HG02970 (cell line): ENCODE data around the gene SLC43A1.

Experiments used
- ATAC-seq: cut with Tn5 transposase; IDR thresholded peaks from one replicate; pipeline ENCODE4 v1.9.1; 2021; ENCODE audit warnings: mild to moderate bottlenecking, moderate library complexity, moderate number of reproducible peaks; ENCODE audit not compliant: unreplicated experiment, low FRiP score

The SLC43A1 gene

DNA sequence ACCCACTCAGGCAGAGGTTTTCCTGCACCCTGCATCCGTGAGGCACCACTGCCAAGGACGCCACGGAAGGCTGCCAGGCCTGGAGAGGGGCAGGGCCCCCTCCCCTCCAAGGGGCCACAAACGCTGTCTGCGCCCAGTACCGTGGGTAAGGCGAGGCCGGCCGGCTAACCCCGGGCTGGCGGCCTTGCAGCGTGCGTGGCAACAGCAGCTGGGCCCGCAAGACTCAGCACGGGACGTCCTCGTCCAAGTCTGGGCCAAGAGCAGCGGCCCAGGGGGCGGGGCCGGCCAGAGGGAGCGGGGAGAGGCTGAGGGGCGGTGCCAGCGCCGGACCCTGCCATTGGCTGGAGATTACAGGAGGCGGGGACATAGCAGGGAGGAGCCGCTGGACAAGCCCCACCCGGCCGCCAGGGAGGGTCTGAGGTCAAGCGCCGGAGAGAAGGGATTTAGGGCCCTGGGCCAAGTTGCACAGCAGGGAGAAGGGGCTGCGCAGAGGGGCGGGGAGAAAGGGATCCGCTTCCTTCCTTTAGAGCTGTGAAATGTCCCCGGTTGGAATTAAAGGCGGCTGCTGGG, 16.0 kb downstream of the SLC43A1 start:
- ATAC-seq, result peak; percentile 53

DNA sequence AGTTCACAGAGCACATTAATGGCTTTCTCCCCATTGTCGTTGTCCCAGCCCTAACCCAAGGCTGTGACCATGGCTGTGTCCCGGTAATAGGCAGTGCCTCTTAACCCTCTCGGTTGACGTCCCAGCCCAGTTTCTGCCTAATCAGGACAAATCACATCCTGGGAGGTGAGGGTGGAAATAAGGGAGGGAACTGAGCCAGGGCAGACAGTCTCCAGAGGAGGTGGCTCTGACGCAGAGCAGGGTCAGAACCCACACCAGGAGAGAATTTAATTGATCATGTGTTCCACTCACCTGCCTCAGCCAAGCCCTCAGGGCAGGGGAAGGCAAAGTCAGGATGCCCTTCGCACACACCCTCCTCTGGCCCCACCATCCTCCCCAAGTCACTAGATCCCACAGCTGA, 17.0 kb downstream of the SLC43A1 start:
- no peak for ATAC-seq

DNA sequence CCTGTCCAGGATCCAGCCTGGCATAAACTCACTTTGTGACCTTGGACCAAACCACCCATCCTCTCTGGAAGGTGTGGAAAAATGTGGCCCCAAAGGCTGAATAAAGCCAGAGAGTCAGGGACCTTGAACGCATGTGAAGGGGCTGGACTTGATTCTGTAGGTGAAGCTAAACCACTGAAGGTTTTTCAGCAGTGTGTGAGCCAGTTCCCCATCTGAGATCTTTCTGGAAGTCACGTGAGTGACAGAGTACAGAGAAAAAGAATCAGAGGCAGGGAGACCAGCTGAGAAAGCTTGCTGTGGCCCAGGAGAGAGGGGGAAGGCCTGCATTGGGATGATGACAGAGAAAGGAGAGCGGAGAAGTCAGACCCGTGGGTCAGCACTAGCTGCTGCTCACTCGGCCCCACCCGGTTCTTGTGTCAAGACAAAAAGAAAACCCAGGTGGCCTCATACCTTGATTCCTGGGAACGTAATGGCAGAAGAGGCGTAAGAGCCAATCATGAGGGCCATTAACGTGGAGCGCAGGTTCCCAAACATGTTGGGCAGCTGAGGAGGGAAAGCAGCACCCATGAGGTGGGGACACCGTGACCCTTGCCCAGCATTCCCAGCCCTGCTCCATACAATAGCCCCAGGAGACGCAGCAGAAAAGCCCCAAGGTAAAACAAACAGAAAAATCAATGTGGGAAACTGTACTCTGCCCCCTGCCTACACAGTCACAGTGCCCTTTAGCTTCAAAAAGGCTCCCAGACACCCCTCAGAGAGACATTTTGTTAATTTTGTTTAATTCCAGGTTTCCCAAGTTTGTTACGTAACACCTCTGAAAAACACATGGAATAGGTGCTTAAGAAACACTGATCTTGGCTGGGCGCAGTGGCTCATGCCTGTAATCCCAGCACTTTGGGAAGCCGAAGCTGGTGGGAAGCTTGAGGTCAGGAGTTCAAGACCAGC, 17.9 kb downstream of the SLC43A1 start:
- no peak for ATAC-seq

DNA sequence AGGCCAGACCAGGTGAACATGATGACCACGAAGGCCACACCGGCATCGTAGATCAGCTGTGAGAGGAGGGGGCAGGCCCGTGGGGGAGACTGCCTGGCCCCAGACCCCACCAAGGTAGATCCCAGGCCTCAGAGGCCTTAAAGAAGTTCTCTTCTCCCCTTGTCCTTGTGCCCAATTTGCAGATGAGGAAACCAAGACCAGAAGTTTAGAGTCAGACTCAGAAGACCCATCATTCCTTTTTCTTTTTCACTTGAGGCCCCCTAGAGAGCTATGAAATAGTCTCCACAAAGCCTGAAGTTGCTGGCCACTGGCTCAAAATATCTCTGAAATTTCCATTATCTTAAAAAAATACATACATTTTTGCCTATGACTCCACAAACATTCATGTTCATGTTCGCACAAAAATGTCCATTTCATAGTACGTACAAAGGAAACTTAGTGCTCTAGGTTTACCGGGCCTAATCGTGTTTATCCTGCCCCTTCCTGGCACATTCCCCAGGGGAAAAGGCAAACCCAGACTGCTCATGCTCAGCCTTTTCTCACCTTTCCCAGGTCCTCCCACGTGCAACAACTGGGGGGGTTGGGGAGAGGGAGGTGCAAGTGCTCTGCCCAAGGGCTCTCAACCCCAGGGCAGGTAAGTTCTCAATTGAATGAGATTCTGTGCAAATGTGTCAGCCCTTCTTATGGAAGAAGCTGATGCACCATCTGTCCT, 19.2 kb downstream of the SLC43A1 start:
- no peak for ATAC-seq

DNA sequence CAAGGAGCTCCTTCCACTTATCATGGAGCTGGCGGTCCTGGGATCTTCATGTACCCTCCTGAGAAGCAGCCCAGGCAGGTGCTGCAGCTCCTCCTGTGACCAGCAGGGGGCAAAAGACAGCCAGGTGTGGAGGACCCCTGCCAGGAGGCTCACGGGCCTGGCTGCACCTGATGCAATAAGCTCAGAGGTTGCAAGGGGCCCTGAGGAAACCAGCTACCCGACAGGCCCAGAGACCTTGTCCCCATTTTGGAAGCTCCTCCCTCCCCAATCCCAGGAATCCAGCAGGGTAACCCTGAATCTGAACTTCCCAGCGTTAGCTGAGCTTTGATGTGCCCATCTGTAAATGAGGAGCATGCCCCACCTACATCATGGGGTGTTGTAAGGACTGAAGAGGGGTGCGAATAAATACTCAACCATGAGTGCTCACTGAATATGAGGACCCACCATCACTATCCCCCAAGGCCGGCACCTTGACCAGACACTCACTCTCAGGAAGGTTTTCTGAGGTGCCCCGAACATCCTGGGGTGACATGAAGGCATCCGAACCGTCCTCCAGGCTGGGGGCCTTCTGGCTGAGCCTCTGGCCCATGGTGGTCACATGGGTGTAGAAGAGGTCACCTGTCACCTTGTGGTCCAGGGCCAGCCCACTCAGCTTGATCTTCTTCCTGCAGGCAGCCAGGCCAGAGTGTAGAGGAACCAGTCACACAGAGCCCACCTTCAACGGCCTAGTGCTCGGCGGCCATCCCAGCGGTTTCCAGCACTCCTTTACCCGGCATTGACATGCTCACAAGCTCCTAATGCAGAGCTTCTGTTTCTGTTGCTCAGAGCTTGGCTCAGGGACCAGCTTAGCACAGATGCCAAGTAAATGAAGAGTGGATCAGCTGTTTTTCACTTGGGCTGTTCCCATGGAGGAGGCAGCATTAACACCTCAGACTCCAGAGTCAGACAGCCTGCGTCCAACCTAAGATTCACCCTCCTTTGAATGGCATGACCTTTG, 21.7 kb downstream of the SLC43A1 start:
- ATAC-seq, result no peak

DNA sequence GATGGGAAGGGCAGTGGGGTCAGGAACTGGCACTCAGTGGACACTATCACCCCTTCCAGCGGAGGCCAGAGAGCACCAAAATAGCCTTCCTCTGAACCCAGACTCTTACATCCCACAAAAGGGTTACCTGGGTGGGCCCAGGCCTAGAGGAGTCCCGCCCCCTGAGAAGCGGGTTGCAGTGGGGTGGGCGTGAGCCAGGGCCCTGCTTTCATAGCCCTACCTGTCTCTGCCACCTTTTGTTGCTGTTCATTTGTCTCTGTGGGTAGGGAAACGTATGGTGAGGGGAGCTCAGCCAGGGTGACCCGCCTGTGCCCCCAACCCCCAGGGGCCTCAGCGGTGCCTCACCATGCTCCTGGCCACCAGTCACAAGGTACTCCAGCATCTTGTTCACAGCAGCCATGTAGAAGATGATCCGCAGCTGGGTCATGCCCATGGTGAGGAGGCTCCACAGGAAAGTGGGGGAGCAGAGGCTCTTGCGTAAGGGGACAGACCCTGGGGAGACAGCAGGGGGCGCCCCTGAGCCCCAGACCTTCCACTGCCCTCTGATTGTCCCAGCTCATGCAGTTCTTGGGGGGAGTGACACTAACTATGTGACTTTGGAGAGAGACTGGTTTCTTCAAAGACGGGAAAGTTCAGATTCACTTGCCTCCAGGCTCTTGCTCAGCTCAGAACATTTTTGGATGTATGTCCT, 24.0 kb downstream of the SLC43A1 start:
- ATAC-seq, result no peak

DNA sequence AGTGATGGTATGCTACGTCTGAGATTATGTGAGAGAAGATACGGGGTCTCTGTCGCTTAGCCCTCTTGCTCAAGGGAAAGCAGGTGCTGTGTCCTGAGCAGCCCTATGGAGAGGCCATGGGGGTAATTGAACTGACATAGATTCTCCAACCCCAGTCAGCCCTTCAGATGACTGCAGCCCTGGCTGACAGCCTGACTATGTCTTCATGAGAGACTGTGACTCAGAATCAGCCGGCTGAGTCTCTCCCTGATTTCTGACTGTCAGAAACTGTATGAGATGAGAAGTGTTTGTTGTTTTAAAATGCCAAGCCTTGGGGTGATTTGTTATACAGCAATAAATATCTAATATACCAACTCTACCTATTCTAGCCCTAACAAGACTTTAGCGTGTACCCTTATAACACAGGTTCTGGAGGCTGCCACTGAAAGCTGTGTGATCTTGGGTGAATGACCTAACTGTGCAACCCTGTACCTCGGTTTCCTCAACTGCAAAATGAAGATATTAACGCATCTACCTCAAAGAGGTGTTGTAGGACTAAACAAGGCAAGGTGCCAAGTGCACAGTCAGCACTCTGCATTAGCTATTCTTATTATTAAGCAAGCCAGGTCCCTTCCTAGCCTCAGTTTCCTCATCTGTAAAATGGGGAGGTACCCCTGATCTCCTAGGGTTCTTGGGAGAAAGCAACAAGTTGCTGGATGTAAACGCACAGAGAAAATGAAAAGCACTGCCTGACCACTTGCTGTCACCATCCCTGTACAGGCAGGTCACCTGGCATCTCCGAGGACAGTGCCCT, 24.9 kb downstream of the SLC43A1 start:
- ATAC-seq, result no peak

DNA sequence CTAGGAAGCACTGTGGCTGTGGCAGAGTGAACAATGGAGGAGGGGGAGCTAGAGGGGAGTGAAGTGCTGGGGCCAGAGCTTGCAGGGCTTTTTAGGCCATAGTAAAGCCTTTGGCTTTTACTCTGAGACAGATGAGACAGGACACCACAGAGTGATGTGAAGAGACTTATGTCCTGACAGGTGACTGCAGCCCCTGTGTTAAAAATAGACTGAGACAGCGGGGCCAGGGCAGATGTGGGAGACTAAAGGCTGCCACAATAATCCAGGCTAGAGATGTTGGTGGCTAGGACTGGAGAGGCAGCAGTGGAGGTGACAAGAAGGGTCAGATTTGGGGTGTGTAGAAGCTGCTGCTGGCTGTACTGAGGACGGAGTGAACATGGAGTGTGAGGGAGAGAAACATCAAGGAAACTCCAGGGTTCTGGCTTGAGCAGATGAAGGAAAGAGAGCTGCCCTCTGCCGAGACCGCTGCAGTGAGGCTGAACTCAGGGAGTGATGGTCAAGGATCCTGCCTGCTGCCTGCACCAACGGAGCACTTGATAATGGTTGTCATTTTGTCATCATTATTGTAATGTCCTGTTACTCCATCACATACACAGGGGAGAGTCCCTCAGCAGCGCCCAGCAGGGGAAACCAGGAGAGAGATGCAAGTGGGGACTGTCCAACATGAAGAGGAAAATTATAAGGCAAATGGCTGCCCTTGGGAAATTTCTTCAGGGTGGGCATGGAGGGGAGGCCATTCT, 27.4 kb downstream of the SLC43A1 start:
- ATAC-seq, result no peak

DNA sequence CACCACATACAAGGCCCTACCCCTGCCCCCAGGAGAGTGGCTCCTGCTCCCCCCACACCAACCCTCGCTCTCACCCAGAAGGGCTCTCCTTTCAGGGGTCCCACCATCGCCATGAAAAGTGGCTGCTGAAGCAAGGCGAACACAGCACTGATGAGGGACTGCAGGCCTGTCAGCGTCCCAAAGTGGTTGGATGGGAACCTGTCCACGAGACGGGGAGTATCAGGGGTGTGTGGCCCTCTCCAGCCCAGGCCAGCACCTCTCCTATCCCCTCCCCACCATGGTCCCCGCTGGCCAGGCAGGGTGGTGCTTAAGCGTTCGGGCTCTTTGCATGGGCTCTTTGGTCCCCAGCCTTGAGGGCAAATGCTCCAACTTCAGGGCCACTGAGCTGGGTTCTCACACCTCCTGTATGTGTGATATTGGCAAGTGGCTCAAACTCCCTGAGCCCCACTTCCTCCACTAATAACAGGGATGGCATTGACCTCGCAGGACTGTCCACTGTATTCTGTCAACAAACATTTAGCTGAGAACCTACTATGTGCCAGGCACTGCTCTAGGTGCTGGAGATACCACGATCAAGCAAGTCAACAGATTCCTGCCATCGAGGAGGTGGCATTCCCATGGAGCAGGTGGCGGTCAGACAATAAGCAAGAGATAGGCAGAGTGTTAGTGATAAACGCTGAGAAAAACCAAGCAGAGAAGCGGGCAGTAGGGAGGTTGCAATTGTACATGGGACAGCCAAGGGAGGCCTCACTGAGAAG, 28.3 kb downstream of the SLC43A1 start:
- ATAC-seq, result no peak

DNA sequence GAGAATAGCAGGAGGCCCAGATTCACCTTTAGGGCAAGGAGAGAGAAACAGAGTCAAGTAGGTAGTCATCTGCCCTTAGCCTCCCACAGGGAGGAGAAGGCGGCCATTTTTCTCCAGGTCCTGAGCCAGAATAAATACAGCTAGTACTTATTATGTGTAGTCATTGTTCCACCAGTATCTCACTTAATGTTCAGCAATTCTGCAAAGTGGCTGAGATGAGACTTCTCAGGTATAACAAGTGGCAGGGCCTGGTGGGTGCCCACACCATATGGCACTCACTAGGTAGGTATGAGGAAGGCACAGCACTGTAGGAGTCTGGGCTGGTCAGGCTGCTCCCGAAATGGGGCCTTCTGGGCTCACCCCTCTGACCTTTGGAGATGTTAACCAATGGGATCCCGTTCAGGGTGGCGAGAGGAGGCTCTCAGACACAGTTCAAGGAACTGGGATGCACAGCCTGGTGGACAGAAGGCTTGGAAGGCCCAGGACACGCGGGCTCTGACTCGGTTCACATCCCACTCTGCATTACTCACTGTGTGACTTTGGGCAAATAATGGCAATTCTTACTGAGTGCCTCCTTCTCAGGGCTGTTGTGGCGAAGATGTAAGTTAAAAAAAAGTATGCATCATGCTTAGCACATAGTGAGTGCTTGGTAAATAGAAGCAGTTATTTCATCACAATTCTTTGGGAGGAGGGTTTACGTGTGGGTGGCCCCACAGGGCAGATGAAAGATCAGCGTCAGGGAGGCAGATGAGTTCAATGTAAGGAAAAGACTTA, 30.1 kb downstream of the SLC43A1 start:
- ATAC-seq, result no peak

DNA sequence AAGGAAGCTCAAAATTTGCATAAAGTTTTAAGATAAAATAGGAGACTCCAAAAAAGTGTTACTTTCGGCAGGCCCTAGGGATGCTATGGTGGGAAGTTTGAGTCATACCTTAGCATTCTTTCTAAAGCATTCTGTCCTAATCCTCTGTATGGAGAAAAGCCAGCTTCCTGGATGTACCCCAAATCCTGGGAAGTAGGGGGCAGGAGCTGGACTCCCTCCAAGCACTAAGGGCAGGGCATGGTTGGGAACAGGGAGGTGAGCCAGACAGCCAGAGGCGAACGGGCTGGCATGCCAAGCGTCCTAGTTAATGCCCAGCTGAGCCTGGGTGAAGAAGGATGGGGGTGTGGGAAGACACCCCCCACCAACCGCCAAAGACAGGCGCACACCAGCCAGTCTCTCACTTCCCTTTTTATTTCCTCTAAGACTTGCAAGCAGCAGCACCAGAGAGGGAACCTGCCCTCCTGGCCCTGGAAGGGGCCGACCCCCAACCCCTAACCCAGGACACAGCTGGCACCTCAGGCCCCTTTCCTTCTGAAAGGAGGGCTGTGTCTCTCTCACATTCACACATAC, 31.3 kb downstream of the SLC43A1 start:
- no peak for ATAC-seq

DNA sequence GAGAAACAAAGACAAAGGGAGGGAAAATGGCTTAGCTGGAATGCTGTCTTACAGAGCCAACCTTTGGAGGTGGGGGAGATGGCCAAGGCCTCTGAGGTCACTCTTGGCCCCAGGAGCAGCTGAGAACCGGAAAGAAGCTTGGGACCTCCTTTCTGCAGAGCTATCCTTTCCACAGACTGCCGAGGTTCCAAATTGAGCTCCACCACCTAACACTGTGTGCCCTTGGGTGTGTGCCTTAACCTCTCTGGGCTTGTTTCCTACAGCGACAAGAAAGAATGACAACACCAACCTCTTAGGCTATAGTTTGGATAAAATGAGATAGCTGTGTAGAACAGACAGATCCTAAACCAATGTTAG, 32.0 kb downstream of the SLC43A1 start:
- ATAC-seq, result no peak

DNA sequence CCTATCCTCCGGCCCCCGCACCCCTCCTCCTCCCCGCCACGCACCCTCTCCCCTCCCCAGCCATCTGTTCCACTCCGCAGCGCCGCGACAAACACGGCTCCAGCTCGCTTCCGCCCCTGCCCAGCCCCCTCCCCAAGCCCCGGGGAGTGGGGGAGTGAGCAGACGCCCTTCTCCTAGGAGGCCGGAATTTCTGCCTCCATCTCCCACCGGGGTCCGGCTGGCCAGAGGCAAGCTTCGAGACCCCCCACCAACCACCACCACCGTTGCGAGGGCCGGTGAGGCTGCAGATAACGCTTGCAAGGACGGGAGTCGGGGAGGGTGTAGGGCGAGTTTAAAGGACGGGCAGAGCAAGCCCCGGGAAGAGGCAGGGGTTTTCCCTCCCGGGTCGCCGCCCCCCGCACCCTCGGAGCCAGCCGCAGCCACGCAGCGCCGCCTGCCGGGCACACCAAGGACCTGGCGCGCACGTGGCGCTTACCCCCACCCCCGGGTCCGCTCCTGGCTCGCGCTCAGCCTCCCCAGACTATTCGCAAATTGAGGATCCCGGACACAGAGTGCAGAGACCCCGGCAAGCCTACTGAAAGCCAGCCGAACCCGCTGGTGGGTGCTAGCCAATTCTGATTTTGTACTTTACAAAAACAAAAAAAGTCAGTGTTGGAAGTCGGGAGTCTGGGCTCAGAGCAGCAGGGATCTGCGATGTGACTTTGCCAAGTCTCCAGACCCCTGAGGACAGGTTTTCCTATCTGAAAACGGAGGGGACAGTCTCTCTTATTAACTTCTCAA, 32.5 kb downstream of the SLC43A1 start:
- no peak for ATAC-seq

DNA sequence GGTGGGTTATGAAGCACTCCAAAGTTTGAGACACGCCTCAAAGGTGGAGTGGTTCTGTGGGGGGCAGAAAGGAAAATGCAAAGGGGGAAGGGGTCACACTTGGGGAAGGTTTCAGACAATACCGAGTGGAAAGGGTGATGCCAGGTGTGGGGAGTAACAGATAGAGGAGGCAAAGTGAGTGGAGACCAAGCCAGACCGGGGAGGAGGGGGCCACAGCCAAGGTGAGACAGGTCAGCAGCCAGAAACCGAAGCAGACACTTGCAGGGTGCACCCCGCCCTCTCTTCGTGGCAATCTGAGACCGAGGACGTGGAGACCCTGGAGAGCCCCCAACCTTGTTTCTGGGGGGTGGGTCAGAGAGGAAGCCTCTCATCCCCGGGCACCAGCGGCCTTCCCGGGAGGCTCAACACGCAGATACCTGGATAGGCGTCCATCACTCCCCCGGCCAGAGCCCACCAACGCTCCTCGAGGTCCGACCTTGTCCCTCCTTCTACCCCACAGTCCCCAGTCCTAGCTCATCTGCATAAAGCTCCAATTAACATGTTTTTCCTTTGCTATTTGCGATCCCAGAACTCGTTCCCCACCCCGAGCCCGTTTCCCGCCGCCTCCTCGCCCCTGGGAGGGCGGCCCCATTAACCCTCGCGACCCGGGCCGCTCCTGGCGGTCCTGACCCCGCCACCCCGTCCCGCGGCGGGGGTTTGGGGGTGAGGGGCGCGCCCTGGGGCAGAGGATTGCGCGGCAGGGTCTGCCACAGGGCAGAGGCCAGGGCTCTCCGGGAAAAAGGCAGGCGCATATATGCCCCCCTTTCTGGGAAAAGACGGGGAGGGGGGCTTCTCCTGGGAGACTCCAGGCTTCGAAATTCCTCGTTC, 33.4 kb downstream of the SLC43A1 start:
- no peak for ATAC-seq

DNA sequence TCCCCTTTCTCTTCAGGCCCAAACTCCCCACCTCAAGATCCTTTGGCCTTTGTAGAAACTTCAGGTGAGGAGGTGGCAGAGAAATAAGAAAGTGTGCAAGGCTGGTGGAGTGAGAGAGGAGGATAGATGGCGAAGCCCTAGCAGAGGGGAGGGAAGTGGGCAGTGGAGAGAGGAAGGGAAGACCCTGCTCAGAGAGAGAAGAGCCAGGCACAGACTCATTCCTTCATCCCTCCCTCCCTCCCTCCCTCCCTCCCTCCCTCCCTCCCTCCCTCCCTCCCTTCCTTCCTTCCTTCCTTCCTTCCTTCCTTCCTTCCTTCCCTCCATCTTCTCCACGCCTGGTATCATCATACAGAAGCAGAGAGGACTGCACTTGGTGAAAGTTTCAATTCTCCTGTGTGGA, 34.2 kb downstream of the SLC43A1 start:
- ATAC-seq, result no peak
